HepG2 (cell line): ENCODE measurements around the gene LPAR1. TPM values are rescaled to one million over a fixed set of nuclear protein-coding genes. Genes with fewer than 3 reads are reported as not detected.

Experiments
- ATAC-seq: fragments of 200-7000 bp; cut with Tn5 transposase; 3 replicates; pipeline ENCODE4 v1.9.1; 2020; ENCODE audit warnings: mild to moderate bottlenecking, moderate library complexity
- BruUV-seq: library from RNA; stranded (reverse); fragments of 400-500 nt; replicated peaks from 2 replicates; lab custom pipeline; 2021; lab: Mats Ljungman, UMichigan
- CTCF ChIA-PET: fragments of 300-600 bp; formaldehyde crosslinking; extraction: SDS; loops from one replicate; lab custom pipeline; 2021; ENCODE audit warnings: low total read pairs, inconsistent platforms, low intra/inter-chr PET ratio; lab: Yijun Ruan, JAX
- POLR2A ChIA-PET: fragments of 350-600 bp; sonication (Branson Sonifier 250); formaldehyde crosslinking; loops from one replicate; lab custom pipeline; 2020; ENCODE audit warnings: antibody characterized with exemption, inconsistent platforms; lab: Yijun Ruan, JAX
- DNase-seq: peaks from one replicate; pipeline ENCODE4 v3.0.0-alpha.2; 2015; ENCODE audit warnings: low spot score
- FAIRE-seq: peaks from 3 replicates; lab custom pipeline; 2011; peaks lifted over from hg19 to GRCh38; lab: Jason Lieb, UNC
- H2AFZ ChIP-seq: one replicate; pipeline ENCODE4 v1.6.1; 2011; ENCODE audit warnings: low read length, inconsistent platforms
- H3K27ac ChIP-seq: fragments of 300-600 bp; 3 replicates; pipeline ENCODE4 v1.8.0; 2011; ENCODE audit warnings: mixed run types, mild to moderate bottlenecking, mixed read lengths, low read length, inconsistent platforms; ENCODE audit not compliant: insufficient read depth; ENCODE audit errors: extremely low read length
- H3K27me3 ChIP-seq, 2 experiments: fragments of 200-600 bp in 1 of 2; 2 replicates in 1 of 2; 3 replicates in 1 of 2; pipeline versions ENCODE4 v1.6.0 to v1.8.0; 2011; ENCODE audit warnings: low read length in 2 of 2, mild to moderate bottlenecking in 2 of 2, moderate library complexity in 2 of 2, inconsistent platforms in 1 of 2; ENCODE audit not compliant: insufficient read depth in 2 of 2, control insufficient read depth in 1 of 2
- H3K36me3 ChIP-seq, 2 experiments: fragments of 200-600 bp in 1 of 2; replicated peaks in 1 of 2; 2 replicates in 1 of 2; 3 replicates in 1 of 2; pipeline versions ENCODE4 v1.5.1 to v1.8.0; 2011; ENCODE audit warnings: low read length in 2 of 2, inconsistent platforms in 1 of 2; ENCODE audit not compliant: insufficient read depth in 2 of 2, control insufficient read depth in 1 of 2
- H3K4me1 ChIP-seq: 2 replicates; pipeline ENCODE4 v1.5.1; 2012; ENCODE audit warnings: low read length, inconsistent platforms; ENCODE audit not compliant: insufficient read depth
- H3K4me2 ChIP-seq: 2 replicates; pipeline ENCODE4 v1.6.0; 2011; ENCODE audit warnings: low read depth, low read length, inconsistent platforms
- H3K4me3 ChIP-seq, 3 experiments: fragments of 200-600 bp in 1 of 3; sonication (generic), shearing (Covaris generic) in 1 of 3; replicated peaks in 1 of 3; 2 replicates each; pipeline ENCODE4 v1.5.1; 2011 to 2016; ENCODE audit warnings: low read length in 3 of 3, inconsistent platforms in 2 of 3, low read depth in 2 of 3, mild to moderate bottlenecking in 2 of 3, control low read depth in 1 of 3, mixed read lengths in 1 of 3; ENCODE audit not compliant: insufficient read depth in 1 of 3
- H3K79me2 ChIP-seq: one replicate; pipeline ENCODE4 v1.6.1; 2011; ENCODE audit warnings: low read length, inconsistent platforms; ENCODE audit not compliant: insufficient read depth
- H3K9ac ChIP-seq: 2 replicates; pipeline ENCODE4 v1.6.0; 2011; ENCODE audit warnings: mild to moderate bottlenecking, low read depth, low read length, inconsistent platforms; ENCODE audit not compliant: insufficient read depth
- H3K9me3 ChIP-seq: 2 replicates; pipeline ENCODE4 v1.5.1; 2012; ENCODE audit warnings: mild to moderate bottlenecking, low read length
- H4K20me1 ChIP-seq: 2 replicates; pipeline ENCODE4 v1.6.0; 2011; ENCODE audit warnings: inconsistent platforms, mild to moderate bottlenecking, low read length, moderate library complexity; ENCODE audit not compliant: insufficient read depth
- HIVEP1 ChIP-seq: sonication (generic); formaldehyde crosslinking; IDR thresholded peaks from 2 replicates; pipeline ENCODE4 v1.4.0; 2020; ENCODE audit warnings: mild to moderate bottlenecking, missing genetic modification reagents
- KLF12 ChIP-seq: sonication (generic); formaldehyde crosslinking; IDR thresholded peaks from 2 replicates; pipeline ENCODE4 v1.4.0; 2020; ENCODE audit warnings: missing genetic modification reagents, borderline replicate concordance
- SCMH1 ChIP-seq: sonication (generic); formaldehyde crosslinking; IDR thresholded peaks from 2 replicates; pipeline ENCODE4 v1.9.0; 2021; ENCODE audit warnings: missing genetic modification reagents, mild to moderate bottlenecking, borderline replicate concordance
- SIN3A ChIP-seq: IDR thresholded peaks from 2 replicates; pipeline ENCODE4 v1.6.1; 2011; ENCODE audit warnings: low read depth, mild to moderate bottlenecking, control low read depth, low read length, borderline replicate concordance
- ZIK1 ChIP-seq: sonication (generic); formaldehyde crosslinking; IDR thresholded peaks from 2 replicates; pipeline ENCODE4 v1.5.0; 2020; ENCODE audit warnings: mild to moderate bottlenecking, low read depth, missing genetic modification reagents, borderline replicate concordance
- ZNF235 ChIP-seq: sonication (generic); formaldehyde crosslinking; IDR thresholded peaks from 2 replicates; pipeline ENCODE4 v1.8.1; 2023; ENCODE audit warnings: mild to moderate bottlenecking, missing genetic modification reagents, borderline replicate concordance
- ZNF253 ChIP-seq: sonication (generic); formaldehyde crosslinking; IDR thresholded peaks from 2 replicates; pipeline ENCODE4 v1.8.0; 2022; ENCODE audit warnings: mild to moderate bottlenecking, missing genetic modification reagents, borderline replicate concordance
- ZNF350 ChIP-seq: sonication (generic); formaldehyde crosslinking; IDR thresholded peaks from 2 replicates; pipeline ENCODE4 v1.4.0; 2020; ENCODE audit warnings: mild to moderate bottlenecking, low read depth, missing genetic modification reagents, borderline replicate concordance
- ZNF891 ChIP-seq: sonication (generic); formaldehyde crosslinking; IDR thresholded peaks from 2 replicates; pipeline ENCODE4 v1.5.0; 2020; ENCODE audit warnings: mild to moderate bottlenecking, missing genetic modification reagents
- WGBS: methylation state at CpG from one replicate; pipeline ENCODE4 v1.1.6; 2017; ENCODE audit warnings: low lambda C conversion rate; 5-methylcytosine and 5-hydroxymethylcytosine counted together
- in situ Hi-C: cut with HindIII; loops from 2 replicates; pipeline ENCODE4 v1.10.0; 2017; ENCODE audit warnings: low pct_unique_long_range_greater_than_20kb; ENCODE audit not compliant: extremely low pct_ligation_motif_present
- intact Hi-C: fragments of 100-400 bp; cut with micrococcal nuclease; formaldehyde crosslinking; loops from one replicate; pipeline ENCODE4 v1.10.0; 2022; ENCODE audit not compliant: unreplicated experiment
- polyA plus RNA-seq, 8 experiments: library from polyadenylated mRNA; depleted of rRNA in 3 of 8; stranded (reverse) in 7 of 8; unstranded in 1 of 8; fragments of >200 nt; fragmentation: Illumina TruSeq in 4 of 8; extraction: Trizol in 4 of 8; gene quantifications; 2 replicates each; pipeline versions ENCODE4 v1.2.1 to v1.2.3, GENCODE V29; 2011 to 2016; ENCODE audit warnings: low read depth in 4 of 8, missing spikeins in 1 of 8, mixed read lengths in 1 of 8; ENCODE audit not compliant: insufficient read depth in 1 of 8
- total RNA-seq, 5 experiments: library from RNA; depleted of rRNA; stranded (reverse); fragments of >200 nt; fragmentation: Illumina TruSeq; extraction: Trizol; gene quantifications; 2 replicates each; pipeline ENCODE4 v1.2.3, GENCODE V29; 2016; ENCODE audit warnings: low read depth in 1 of 5
- TF ChIP-seq, protein P1 (sequence below): IDR thresholded peaks from 2 replicates; pipeline ENCODE4 v1.6.1; 2018; ENCODE audit warnings: missing genetic modification reagents
- TF ChIP-seq, protein P2 (sequence below): sonication (generic); formaldehyde crosslinking; IDR thresholded peaks from 2 replicates; pipeline ENCODE4 v1.8.1; 2023; ENCODE audit warnings: mild to moderate bottlenecking, missing genetic modification reagents, borderline replicate concordance
- TF ChIP-seq, protein P3 (sequence below): IDR thresholded peaks from 2 replicates; pipeline ENCODE4 v1.6.1; 2016; ENCODE audit warnings: low read depth, missing genetic modification reagents, missing compliant biosample characterization

The LPAR1 gene
- total and polyA plus RNA-seq, 2 of the 13 experiments (the other 11 are each of a cell fraction or from before 2014, with no cell fraction given), result not detected

- H3K27me3 ChIP-seq, result no peaks in the 10 kb centered on the region
- no peak for ATAC-seq
- POLR2A ChIA-PET, result no interaction called here
- intact Hi-C loops (no loop called here), in situ Hi-C loops (no loop called here)
- TF ChIP-seq ZNF253 (CRISPR knock-in tag), result no peak
- no peak for TF ChIP-seq SCMH1
- TF ChIP-seq, protein P1, sequence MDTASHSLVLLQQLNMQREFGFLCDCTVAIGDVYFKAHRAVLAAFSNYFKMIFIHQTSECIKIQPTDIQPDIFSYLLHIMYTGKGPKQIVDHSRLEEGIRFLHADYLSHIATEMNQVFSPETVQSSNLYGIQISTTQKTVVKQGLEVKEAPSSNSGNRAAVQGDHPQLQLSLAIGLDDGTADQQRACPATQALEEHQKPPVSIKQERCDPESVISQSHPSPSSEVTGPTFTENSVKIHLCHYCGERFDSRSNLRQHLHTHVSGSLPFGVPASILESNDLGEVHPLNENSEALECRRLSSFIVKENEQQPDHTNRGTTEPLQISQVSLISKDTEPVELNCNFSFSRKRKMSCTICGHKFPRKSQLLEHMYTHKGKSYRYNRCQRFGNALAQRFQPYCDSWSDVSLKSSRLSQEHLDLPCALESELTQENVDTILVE (CRISPR knock-in tag), result no peak
- TF ChIP-seq ZIK1, result no peak
- no peak for TF ChIP-seq ZNF350 (CRISPR knock-in tag)
- no peak for TF ChIP-seq HIVEP1 (CRISPR knock-in tag)
- no peak for TF ChIP-seq ZNF235
- no peak for TF ChIP-seq ZNF891 (CRISPR knock-in tag)
- TF ChIP-seq, protein P2, sequence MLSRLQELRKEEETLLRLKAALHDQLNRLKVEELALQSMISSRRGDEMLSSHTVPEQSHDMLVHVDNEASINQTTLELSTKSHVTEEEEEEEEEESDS, result no peak
- TF ChIP-seq, protein P3, sequence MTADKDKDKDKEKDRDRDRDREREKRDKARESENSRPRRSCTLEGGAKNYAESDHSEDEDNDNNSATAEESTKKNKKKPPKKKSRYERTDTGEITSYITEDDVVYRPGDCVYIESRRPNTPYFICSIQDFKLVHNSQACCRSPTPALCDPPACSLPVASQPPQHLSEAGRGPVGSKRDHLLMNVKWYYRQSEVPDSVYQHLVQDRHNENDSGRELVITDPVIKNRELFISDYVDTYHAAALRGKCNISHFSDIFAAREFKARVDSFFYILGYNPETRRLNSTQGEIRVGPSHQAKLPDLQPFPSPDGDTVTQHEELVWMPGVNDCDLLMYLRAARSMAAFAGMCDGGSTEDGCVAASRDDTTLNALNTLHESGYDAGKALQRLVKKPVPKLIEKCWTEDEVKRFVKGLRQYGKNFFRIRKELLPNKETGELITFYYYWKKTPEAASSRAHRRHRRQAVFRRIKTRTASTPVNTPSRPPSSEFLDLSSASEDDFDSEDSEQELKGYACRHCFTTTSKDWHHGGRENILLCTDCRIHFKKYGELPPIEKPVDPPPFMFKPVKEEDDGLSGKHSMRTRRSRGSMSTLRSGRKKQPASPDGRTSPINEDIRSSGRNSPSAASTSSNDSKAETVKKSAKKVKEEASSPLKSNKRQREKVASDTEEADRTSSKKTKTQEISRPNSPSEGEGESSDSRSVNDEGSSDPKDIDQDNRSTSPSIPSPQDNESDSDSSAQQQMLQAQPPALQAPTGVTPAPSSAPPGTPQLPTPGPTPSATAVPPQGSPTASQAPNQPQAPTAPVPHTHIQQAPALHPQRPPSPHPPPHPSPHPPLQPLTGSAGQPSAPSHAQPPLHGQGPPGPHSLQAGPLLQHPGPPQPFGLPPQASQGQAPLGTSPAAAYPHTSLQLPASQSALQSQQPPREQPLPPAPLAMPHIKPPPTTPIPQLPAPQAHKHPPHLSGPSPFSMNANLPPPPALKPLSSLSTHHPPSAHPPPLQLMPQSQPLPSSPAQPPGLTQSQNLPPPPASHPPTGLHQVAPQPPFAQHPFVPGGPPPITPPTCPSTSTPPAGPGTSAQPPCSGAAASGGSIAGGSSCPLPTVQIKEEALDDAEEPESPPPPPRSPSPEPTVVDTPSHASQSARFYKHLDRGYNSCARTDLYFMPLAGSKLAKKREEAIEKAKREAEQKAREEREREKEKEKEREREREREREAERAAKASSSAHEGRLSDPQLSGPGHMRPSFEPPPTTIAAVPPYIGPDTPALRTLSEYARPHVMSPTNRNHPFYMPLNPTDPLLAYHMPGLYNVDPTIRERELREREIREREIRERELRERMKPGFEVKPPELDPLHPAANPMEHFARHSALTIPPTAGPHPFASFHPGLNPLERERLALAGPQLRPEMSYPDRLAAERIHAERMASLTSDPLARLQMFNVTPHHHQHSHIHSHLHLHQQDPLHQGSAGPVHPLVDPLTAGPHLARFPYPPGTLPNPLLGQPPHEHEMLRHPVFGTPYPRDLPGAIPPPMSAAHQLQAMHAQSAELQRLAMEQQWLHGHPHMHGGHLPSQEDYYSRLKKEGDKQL (CRISPR knock-in tag), result no peak
- TF ChIP-seq KLF12 (CRISPR knock-in tag), result no peak
- no peak for TF ChIP-seq SIN3A
- 3% methylated on average over 1 of the region's 1 CpG for WGBS
- H3K9ac ChIP-seq, result no peak overlapping the region
- CTCF ChIA-PET, result no interaction called here
- no peaks in the 10 kb centered on the region for H4K20me1 ChIP-seq
- peaks cover 12% of the 10 kb centered on the region; the same call in 1 of the 2 replicates for H3K9me3 ChIP-seq
- no peak overlapping the region for H3K27ac ChIP-seq
- no peak for FAIRE-seq
- DNase-seq, result no peak
- H3K79me2 ChIP-seq, result no peaks in the 10 kb centered on the region
- no peaks in the 10 kb centered on the region for H3K36me3 ChIP-seq
- H3K4me3 ChIP-seq, result no peak overlapping the region
- no peak overlapping the region for H3K4me2 ChIP-seq
- H3K4me1 ChIP-seq, result no peaks in the 10 kb centered on the region
- BruUV-seq, result no TSS peak
- H2AFZ ChIP-seq, result no peak overlapping the region
Observed at GRCh38 chr9:110958847-110959246, 79.4 kb downstream of the LPAR1 start.
